GM12891 (cell line): ENCODE results near the gene LMBRD1.
A peak's percentile ranks its signal among the peaks of the same experiment; 100 is the strongest.

Experiments
- POLR2A ChIP-seq: IDR thresholded peaks from 2 replicates; pipeline ENCODE4 v1.6.1; 2011; ENCODE audit warnings: low read depth, low read length, control low read depth
- POLR2AphosphoS5 ChIP-seq: IDR thresholded peaks from 2 replicates; pipeline ENCODE4 v1.6.1; 2011; ENCODE audit warnings: low read depth, low read length, control low read depth
- SPI1 ChIP-seq: IDR thresholded peaks from 2 replicates; pipeline ENCODE4 v1.6.1; 2011; ENCODE audit warnings: low read depth, low read length, control low read depth

- TF ChIP-seq POLR2AphosphoS5 (no peak), POLR2A (no peak), SPI1 (peak; percentile 13; the same call in 1 of the 2 replicates)
Observed at GRCh38 chr6:69789578-69789977, 7.2 kb downstream of the LMBRD1 start.
